ENCODE results near the gene ERFE.
A peak's percentile ranks its signal among the peaks of the same experiment; 100 is the strongest.

ERFE gene

DNA sequence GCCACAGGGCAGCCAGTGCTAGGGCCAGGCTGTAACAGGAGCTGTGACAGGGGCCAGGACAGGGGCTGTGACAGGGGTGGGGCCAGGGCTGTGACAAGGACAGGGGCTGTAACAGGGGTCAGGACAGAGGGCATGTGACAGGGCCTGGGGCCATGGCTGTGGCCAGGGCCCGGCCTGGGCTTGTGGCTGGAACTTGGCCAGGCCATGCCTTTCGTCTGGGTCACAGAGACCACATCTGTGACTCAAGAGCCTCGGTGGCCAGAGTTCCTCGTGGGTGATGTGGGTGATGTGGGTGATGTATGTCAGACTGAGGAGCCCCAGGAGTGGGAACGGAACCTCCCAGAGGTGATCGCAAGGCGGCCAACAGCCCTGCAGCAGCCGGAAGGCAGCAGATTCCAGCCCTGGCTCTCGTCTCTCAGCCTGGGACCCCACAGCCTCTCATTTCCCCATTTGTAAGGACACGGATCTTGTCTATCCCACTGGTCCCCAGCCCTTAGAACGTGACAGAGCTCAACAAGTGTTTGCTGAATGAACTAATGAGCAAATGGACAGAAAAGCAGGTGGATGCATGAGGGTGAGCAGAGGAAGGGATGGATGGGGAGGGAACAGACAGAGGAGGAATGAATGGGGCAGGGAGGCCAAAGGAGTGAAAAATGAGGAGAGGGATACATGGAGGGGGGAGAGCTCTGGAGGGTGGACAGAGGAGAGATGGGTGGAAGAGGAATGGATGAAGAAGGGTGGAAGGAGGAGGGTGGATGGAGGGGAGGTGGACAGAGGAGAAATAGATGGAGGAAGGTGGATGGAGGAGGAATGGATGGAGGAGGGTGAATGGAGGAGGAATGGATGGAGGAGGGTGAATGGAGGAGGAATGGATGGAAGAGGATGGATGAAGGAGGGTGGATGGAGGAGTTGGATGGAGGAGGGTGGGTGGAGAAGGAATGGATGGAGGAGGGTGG lies 41.3 kb upstream of the ERFE start:
- no peak for TF ChIP-seq CTCF (IDR thresholded peaks at IDR 0.05; ENCODE audit: low read depth, low read length)
- DNase-seq (ENCODE audit: extremely low read depth, low read depth) = no peak

- TF ChIP-seq CTCF (IDR thresholded peaks at IDR 0.05; ENCODE audit: low read depth, low read length) = no peak
- DNase-seq (ENCODE audit: extremely low read depth, low read depth) = no peak
Observed at GRCh38 chr2:238119756-238120462, 38.9 kb upstream of the ERFE start.

GRCh38 chr2:238120463-238121298 lies 38.1 kb upstream of the ERFE start:
- no peak for DNase-seq (ENCODE audit: extremely low read depth, low read depth)
- peak; percentile 9 for TF ChIP-seq CTCF (IDR thresholded peaks at IDR 0.05; ENCODE audit: low read depth, low read length)

DNA sequence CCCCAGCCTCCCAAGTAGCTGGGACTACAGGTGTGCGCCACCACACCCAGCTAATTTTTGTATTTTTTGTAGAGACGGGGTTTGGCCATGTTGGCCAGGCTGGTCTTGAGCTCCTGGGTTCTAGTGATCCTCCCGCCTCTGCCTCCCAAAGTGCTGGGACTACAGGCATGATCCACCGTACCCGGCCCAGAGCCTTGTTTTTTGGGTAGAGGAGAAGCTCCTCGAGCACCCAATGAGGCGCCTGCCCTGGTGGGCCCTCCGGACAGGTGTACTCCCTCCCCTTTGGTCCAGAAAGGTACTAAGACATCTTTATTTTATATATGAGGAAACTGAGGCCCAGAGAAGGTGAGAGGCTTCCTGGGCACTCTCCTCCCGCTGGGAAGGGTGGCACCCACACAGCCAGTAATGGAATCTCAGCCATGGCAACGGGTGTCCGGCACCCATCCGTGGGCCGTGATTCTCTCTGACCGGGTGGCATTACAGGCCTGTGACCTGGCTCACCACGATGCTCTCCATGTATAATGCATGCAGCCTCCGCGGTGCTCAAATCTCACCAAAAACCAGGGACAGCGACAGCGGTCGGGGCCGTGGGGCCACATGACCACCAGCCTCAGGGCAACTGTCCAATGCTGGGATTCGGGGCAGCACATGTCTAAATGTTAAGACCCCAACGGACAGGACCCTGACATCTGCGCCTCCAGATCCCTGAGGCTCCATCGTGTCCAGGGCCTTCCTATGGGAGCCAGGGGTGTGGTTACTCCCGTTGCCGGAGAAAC lies 37.1 kb upstream of the ERFE start:
- no peak for TF ChIP-seq CTCF (IDR thresholded peaks at IDR 0.05; ENCODE audit: low read depth, low read length)
- DNase-seq (ENCODE audit: extremely low read depth, low read depth) = no peak

- no peak for DNase-seq (ENCODE audit: extremely low read depth, low read depth)
- no peak for TF ChIP-seq CTCF (IDR thresholded peaks at IDR 0.05; ENCODE audit: low read depth, low read length)
Observed at GRCh38 chr2:238122287-238123217, 36.2 kb upstream of the ERFE start.

All from AG09319 (cell line).